ENCODE measurements around the gene NUMA1.

Gene NUMA1

GRCh38 chr11:72000202-72000867 lies 80.0 kb downstream of the NUMA1 start:
- DNase-seq (ENCODE audit: low spot score): no peak

GRCh38 chr11:71999798-72000197 lies 80.5 kb downstream of the NUMA1 start:
- DNase-seq (ENCODE audit: low spot score): no peak

GRCh38 chr11:71999362-71999761 lies 81.0 kb downstream of the NUMA1 start:
- DNase-seq (ENCODE audit: low spot score): peak; percentile 70

GRCh38 chr11:71998649-71999310 lies 81.6 kb downstream of the NUMA1 start, which contains the start of gene IL18BP:
Gene IL18BP (plus strand): TSS chr11:71998909. CDS start chr11:71999985, 1,076 bp downstream.
- no peak for DNase-seq (ENCODE audit: low spot score)

GRCh38 chr11:71998061-71998460 lies 82.3 kb downstream of the NUMA1 start:
- no peak for DNase-seq (ENCODE audit: low spot score)

GRCh38 chr11:71997594-71997993 lies 82.7 kb downstream of the NUMA1 start:
- no peak for DNase-seq (ENCODE audit: low spot score)

- DNase-seq (ENCODE audit: low spot score): no peak
Observed at GRCh38 chr11:71996946-71997345, 83.4 kb downstream of the NUMA1 start.

GRCh38 chr11:71996517-71996916 lies 83.8 kb downstream of the NUMA1 start:
- DNase-seq (ENCODE audit: low spot score): no peak

- no peak for DNase-seq (ENCODE audit: low spot score)
Observed at GRCh38 chr11:71995726-71996291, 84.5 kb downstream of the NUMA1 start.

- no peak for DNase-seq (ENCODE audit: low spot score)
Observed at GRCh38 chr11:71994786-71995185, 85.6 kb downstream of the NUMA1 start.

GRCh38 chr11:71992136-71992730 lies 88.1 kb downstream of the NUMA1 start:
- no peak for DNase-seq (ENCODE audit: low spot score)

GRCh38 chr11:71991494-71991893 lies 88.8 kb downstream of the NUMA1 start:
- DNase-seq (ENCODE audit: low spot score): no peak

- DNase-seq (ENCODE audit: low spot score): no peak
Observed at GRCh38 chr11:71990701-71991100, 89.6 kb downstream of the NUMA1 start.

GRCh38 chr11:71988050-71988449 lies 92.3 kb downstream of the NUMA1 start:
- DNase-seq (ENCODE audit: low spot score): peak; percentile 87

GRCh38 chr11:71987521-71987920 lies 92.8 kb downstream of the NUMA1 start:
- no peak for DNase-seq (ENCODE audit: low spot score)

GRCh38 chr11:71986131-71986530 lies 94.2 kb downstream of the NUMA1 start:
- no peak for DNase-seq (ENCODE audit: low spot score)

GRCh38 chr11:71979602-71980001 lies 100.7 kb downstream of the NUMA1 start:
- no peak for DNase-seq (ENCODE audit: low spot score)

- no peak for DNase-seq (ENCODE audit: low spot score)
Observed at GRCh38 chr11:71979094-71979493, 101.2 kb downstream of the NUMA1 start.

- peak; percentile 69 for DNase-seq (ENCODE audit: low spot score)
Observed at GRCh38 chr11:71977743-71978418, 102.5 kb downstream of the NUMA1 start.

- DNase-seq (ENCODE audit: low spot score): no peak
Observed at GRCh38 chr11:71977090-71977489, 103.3 kb downstream of the NUMA1 start.

GRCh38 chr11:71976551-71976950 lies 103.8 kb downstream of the NUMA1 start:
- DNase-seq (ENCODE audit: low spot score): no peak

- DNase-seq (ENCODE audit: low spot score): no peak
Observed at GRCh38 chr11:71971680-71972079, 108.7 kb downstream of the NUMA1 start.

Data from AG20443 (cell line).